ENCODE results near the gene CDC42BPB.

Gene CDC42BPB

GRCh38 chr14:102920273-102920997 is 136.9 kb downstream of the CDC42BPB start:
- in situ Hi-C loops (cut with HindIII; ENCODE audit: low sequenced_read_pairs), result no loop called here

- in situ Hi-C loops (cut with HindIII; ENCODE audit: low sequenced_read_pairs), result no loop called here
Observed at GRCh38 chr14:102918438-102918837, 138.9 kb downstream of the CDC42BPB start.

- in situ Hi-C loops (cut with HindIII; ENCODE audit: low sequenced_read_pairs), result no loop called here
Observed at GRCh38 chr14:102917469-102918211, 139.7 kb downstream of the CDC42BPB start.

- in situ Hi-C loops (cut with HindIII; ENCODE audit: low sequenced_read_pairs), result no loop called here
Observed at GRCh38 chr14:102917056-102917385, 140.3 kb downstream of the CDC42BPB start.

- in situ Hi-C loops (cut with HindIII; ENCODE audit: low sequenced_read_pairs), result no loop called here
Observed at GRCh38 chr14:102916347-102917055, 140.8 kb downstream of the CDC42BPB start.

GRCh38 chr14:102915292-102916110 is 141.8 kb downstream of the CDC42BPB start:
- in situ Hi-C loops (cut with HindIII; ENCODE audit: low sequenced_read_pairs), result no loop called here

GRCh38 chr14:102914474-102915291 is 142.7 kb downstream of the CDC42BPB start:
- in situ Hi-C loops (cut with HindIII; ENCODE audit: low sequenced_read_pairs), result no loop called here

GRCh38 chr14:102913341-102914211 is 143.8 kb downstream of the CDC42BPB start:
- in situ Hi-C loops (cut with HindIII; ENCODE audit: low sequenced_read_pairs), result no loop called here

GRCh38 chr14:102911991-102912761 is 145.2 kb downstream of the CDC42BPB start:
- in situ Hi-C loops (cut with HindIII; ENCODE audit: low sequenced_read_pairs), result no loop called here

- in situ Hi-C loops (cut with HindIII; ENCODE audit: low sequenced_read_pairs), result no loop called here
Observed at GRCh38 chr14:102911541-102911951, 145.8 kb downstream of the CDC42BPB start.

GRCh38 chr14:102910442-102910841 is 146.9 kb downstream of the CDC42BPB start:
- in situ Hi-C loops (cut with HindIII; ENCODE audit: low sequenced_read_pairs), result no loop called here

GRCh38 chr14:102909911-102910310 is 147.4 kb downstream of the CDC42BPB start:
- in situ Hi-C loops (cut with HindIII; ENCODE audit: low sequenced_read_pairs), result no loop called here

GRCh38 chr14:102909462-102909861 is 147.9 kb downstream of the CDC42BPB start:
- in situ Hi-C loops (cut with HindIII; ENCODE audit: low sequenced_read_pairs), result no loop called here

GRCh38 chr14:102908766-102909455 is 148.4 kb downstream of the CDC42BPB start:
- in situ Hi-C loops (cut with HindIII; ENCODE audit: low sequenced_read_pairs), result no loop called here

- in situ Hi-C loops (cut with HindIII; ENCODE audit: low sequenced_read_pairs), result no loop called here
Observed at GRCh38 chr14:102907980-102908730, 149.2 kb downstream of the CDC42BPB start.

- in situ Hi-C loops (cut with HindIII; ENCODE audit: low sequenced_read_pairs), result no loop called here
Observed at GRCh38 chr14:102907303-102907844, 150.0 kb downstream of the CDC42BPB start.
